GM12873 (cell line): ENCODE data around the gene LLPH.

Experiments used
- TF ChIP-seq, protein P1 (sequence below): IDR thresholded peaks from 2 replicates; pipeline ENCODE4 v1.5.1; 2012; ENCODE audit warnings: low read depth, mild to moderate bottlenecking, moderate library complexity, low read length, control low read depth; ENCODE audit not compliant: insufficient read depth; ENCODE audit errors: missing control alignments

Gene LLPH

GRCh38 chr12:66120477-66120876 lies 10.1 kb downstream of the LLPH start:
- TF ChIP-seq, protein P1, sequence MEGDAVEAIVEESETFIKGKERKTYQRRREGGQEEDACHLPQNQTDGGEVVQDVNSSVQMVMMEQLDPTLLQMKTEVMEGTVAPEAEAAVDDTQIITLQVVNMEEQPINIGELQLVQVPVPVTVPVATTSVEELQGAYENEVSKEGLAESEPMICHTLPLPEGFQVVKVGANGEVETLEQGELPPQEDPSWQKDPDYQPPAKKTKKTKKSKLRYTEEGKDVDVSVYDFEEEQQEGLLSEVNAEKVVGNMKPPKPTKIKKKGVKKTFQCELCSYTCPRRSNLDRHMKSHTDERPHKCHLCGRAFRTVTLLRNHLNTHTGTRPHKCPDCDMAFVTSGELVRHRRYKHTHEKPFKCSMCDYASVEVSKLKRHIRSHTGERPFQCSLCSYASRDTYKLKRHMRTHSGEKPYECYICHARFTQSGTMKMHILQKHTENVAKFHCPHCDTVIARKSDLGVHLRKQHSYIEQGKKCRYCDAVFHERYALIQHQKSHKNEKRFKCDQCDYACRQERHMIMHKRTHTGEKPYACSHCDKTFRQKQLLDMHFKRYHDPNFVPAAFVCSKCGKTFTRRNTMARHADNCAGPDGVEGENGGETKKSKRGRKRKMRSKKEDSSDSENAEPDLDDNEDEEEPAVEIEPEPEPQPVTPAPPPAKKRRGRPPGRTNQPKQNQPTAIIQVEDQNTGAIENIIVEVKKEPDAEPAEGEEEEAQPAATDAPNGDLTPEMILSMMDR: no peak

DNA sequence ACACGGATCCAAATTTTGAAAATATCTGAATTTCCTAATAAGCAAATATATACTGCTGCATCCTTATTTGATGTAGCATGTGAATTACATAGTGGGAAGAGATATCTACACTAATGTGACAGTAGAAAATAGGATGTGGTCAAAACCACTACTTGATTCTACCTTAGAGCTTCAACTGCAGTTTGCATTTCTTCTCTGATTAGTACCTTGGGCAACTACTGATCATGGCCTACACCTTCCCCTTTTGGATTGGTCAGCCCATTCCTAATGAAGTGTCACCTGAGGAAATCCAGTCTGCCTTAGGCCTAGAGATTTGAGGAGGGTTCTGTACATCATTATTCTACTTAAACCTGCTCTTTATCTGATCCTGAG lies 10.7 kb downstream of the LLPH start:
- TF ChIP-seq, protein P1: no peak

- TF ChIP-seq, protein P1: no peak
Observed at GRCh38 chr12:66119229-66119869, 11.2 kb downstream of the LLPH start.

GRCh38 chr12:66118240-66118891 lies 12.2 kb downstream of the LLPH start:
- TF ChIP-seq, protein P1: no peak

DNA sequence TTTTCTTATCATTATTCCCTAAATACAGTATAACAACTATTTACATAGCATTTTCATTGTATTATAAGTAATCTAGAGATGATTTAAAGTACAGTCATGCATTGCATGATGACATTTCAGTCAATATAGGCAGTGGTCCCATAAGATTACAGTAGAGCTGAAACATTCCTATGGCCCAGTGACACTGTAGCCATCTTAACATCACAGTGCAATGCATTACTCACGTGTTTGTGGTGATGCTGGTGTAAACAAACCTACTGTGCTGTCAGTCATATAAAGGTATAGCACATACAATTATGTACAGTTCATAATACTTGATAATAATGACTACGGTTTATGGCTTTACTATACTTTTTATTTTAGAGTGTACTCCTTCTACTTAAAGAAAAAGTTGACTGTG lies 13.3 kb downstream of the LLPH start:
- TF ChIP-seq, protein P1: no peak

DNA sequence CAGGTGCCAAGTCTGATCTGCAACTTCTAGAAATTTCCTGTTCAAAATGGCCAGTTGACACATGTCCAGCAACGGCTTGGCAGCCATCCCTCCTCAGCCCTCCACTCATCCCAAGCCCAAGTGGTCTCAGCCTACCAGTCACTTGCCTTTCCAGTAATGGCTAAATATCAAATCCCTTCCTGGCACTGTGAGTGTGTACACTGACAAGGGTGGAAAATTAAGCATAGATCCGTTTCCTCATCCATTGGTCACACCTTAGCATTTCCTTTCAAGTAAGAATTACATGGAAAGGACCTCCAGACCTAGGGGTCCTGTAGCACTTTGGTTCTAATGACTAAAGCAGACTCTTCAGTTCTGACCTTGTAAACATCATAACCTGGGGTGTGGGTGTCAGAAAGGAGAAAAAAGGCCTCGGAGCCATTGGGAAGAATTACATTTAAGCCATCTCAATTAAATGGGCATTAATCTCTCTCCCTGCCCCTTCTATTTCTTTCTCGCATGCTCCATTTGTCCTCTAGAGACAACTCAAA lies 15.4 kb downstream of the LLPH start:
- TF ChIP-seq, protein P1: no peak

- TF ChIP-seq, protein P1: no peak
Observed at GRCh38 chr12:66113471-66113870, 17.1 kb downstream of the LLPH start.
